ENCODE data around the gene VPS18.

DNA sequence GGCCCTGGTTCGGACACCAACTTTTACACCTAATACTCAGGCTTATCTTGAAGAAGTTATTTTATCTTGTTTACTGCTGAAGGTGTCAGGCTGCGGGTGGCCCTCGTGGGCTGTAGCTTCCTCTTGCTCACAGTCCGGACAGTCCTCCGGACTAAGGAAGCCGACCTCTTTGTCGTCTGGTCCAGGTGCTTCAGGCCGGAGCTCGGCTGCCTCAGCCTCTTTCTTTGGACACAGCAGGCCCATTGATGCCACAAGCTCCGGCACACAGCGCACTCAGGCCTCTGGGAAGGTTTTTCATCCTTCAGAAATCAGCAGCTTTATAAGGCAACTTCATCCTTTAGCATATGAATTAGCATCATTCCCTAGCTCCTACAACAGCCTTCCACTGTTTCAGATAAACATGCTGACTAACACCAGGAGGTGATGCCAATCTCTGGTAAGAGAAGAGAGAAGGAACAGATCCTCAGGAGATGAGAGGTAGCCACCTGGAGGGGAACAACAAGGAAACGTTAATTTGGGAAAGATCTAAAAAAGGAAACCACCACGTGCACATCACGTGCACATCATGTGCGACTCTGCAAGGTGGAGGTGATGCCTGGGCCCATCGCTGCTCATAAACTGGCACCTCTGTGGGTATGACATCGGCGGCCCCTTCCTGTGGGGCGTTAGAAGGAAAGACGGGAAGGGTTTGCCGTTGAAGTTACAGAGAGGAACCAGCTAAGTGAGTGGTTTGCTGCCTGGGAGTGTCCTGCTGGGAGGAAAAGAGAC is 54.6 kb downstream of the VPS18 start:
- TF ChIP-seq, protein P1, sequence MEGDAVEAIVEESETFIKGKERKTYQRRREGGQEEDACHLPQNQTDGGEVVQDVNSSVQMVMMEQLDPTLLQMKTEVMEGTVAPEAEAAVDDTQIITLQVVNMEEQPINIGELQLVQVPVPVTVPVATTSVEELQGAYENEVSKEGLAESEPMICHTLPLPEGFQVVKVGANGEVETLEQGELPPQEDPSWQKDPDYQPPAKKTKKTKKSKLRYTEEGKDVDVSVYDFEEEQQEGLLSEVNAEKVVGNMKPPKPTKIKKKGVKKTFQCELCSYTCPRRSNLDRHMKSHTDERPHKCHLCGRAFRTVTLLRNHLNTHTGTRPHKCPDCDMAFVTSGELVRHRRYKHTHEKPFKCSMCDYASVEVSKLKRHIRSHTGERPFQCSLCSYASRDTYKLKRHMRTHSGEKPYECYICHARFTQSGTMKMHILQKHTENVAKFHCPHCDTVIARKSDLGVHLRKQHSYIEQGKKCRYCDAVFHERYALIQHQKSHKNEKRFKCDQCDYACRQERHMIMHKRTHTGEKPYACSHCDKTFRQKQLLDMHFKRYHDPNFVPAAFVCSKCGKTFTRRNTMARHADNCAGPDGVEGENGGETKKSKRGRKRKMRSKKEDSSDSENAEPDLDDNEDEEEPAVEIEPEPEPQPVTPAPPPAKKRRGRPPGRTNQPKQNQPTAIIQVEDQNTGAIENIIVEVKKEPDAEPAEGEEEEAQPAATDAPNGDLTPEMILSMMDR (IDR thresholded peaks at IDR 0.05; ENCODE audit: extremely low read depth in 1 of 2, insufficient read depth in 1 of 2, low read depth in 1 of 2, low read length in 2 of 2), result no peak
- TF ChIP-seq EZH2 (IDR thresholded peaks at IDR 0.05; ENCODE audit: borderline replicate concordance, low read depth, low read length, severe bottlenecking), result no peak
- no peak for TF ChIP-seq JUN (IDR thresholded peaks at IDR 0.05; ENCODE audit: borderline replicate concordance, insufficient read depth, insufficient read length, low read depth)
- TF ChIP-seq FOS (IDR thresholded peaks at IDR 0.05; ENCODE audit: borderline replicate concordance, insufficient read depth, low read length), result no peak
- no peak for TF ChIP-seq POLR2A (IDR thresholded peaks at IDR 0.05; ENCODE audit: low read depth, low read length)
- no peak for TF ChIP-seq MYC (IDR thresholded peaks at IDR 0.05; ENCODE audit: low read depth, low read length)
- TF ChIP-seq POLR2AphosphoS5 (IDR thresholded peaks at IDR 0.05; ENCODE audit: insufficient read depth, low read depth, low read length), result no peak
- TF ChIP-seq GATA2 (IDR thresholded peaks at IDR 0.05; ENCODE audit: insufficient read depth, insufficient read length, low read depth, low read length), result no peak

Measured in endothelial cell of umbilical vein (primary cell).